Duodenal mucosa (tissue), 2 donors: ENCODE data around the gene FIBP.

Source experiments
- H3K27ac ChIP-seq: one replicate; pipeline ENCODE4 v1.7.0; 2013; ENCODE audit warnings: low read depth, low read length
- H3K27me3 ChIP-seq, 2 donors: one replicate each; pipeline ENCODE4 v1.7.0; 2013; ENCODE audit warnings: low read length in 2 of 2, control low read depth in 1 of 2; ENCODE audit not compliant: insufficient read depth in 2 of 2, control insufficient read depth in 1 of 2
- H3K36me3 ChIP-seq, 2 donors: one replicate each; pipeline ENCODE4 v1.7.0; 2013; ENCODE audit warnings: low read length in 2 of 2, control low read depth in 1 of 2; ENCODE audit not compliant: insufficient read depth in 2 of 2, control insufficient read depth in 1 of 2
- H3K4me1 ChIP-seq, 2 donors: one replicate each; pipeline ENCODE4 v1.7.0; 2013; ENCODE audit warnings: low read length in 2 of 2, control low read depth in 1 of 2; ENCODE audit not compliant: insufficient read depth in 2 of 2, control insufficient read depth in 1 of 2
- H3K4me3 ChIP-seq, 2 donors: one replicate each; pipeline ENCODE4 v1.7.0; 2013; ENCODE audit warnings: low read length in 2 of 2, low read depth in 1 of 2
- H3K9ac ChIP-seq, 2 donors: one replicate each; pipeline ENCODE4 v1.7.0; 2013; ENCODE audit warnings: low read length in 2 of 2, low read depth in 1 of 2
- H3K9me3 ChIP-seq, 2 donors: one replicate each; pipeline ENCODE4 v1.7.0; 2013; ENCODE audit warnings: low read length in 2 of 2, control low read depth in 1 of 2; ENCODE audit not compliant: control insufficient read depth in 1 of 2

Gene FIBP

GRCh38 chr11:65921033-65921555 is 32.8 kb upstream of the FIBP start:
- H3K36me3 ChIP-seq: peaks cover 0 to 17% of the 10 kb centered on the region in 2 donors
- peak overlapping the region in 1 of 2 donors; percentile 74 for H3K9ac ChIP-seq
- no peaks in the 10 kb centered on the region for H3K9me3 ChIP-seq
- H3K27ac ChIP-seq: no peak overlapping the region
- H3K4me3 ChIP-seq: no peak overlapping the region
- no peaks in the 10 kb centered on the region for H3K27me3 ChIP-seq
- H3K4me1 ChIP-seq: peaks cover 32 to 35% of the 10 kb centered on the region in 2 donors

- Histone ChIP-seq H3K36me3 (peaks cover 0 to 17% of the 10 kb centered on the region in 2 donors), H3K9me3 (no peaks in the 10 kb centered on the region), H3K4me1 (peaks cover 36 to 39% of the 10 kb centered on the region in 2 donors), H3K27ac (no peak overlapping the region), H3K4me3 (peak overlapping the region; percentile 77 to 83), H3K9ac (peak overlapping the region; percentile 65 to 74), H3K27me3 (no peaks in the 10 kb centered on the region)
Observed at GRCh38 chr11:65920372-65920802, 32.1 kb upstream of the FIBP start.

GRCh38 chr11:65919573-65920371 is 31.5 kb upstream of the FIBP start:
- Histone ChIP-seq H3K36me3 (peaks cover 0 to 17% of the 10 kb centered on the region in 2 donors), H3K9me3 (no peaks in the 10 kb centered on the region), H3K4me3 (peak overlapping the region; percentile 77 to 83), H3K9ac (peak overlapping the region; percentile 65 to 74), H3K27ac (peak overlapping the region; percentile 75), H3K27me3 (no peaks in the 10 kb centered on the region), H3K4me1 (peaks cover 36 to 45% of the 10 kb centered on the region in 2 donors)

GRCh38 chr11:65919141-65919572 is 30.9 kb upstream of the FIBP start, which contains the start of gene DRAP1:
DRAP1 (plus strand) TSS chr11:65919426; CDS start chr11:65919502, 76 bp downstream.
- Histone ChIP-seq H3K4me3 (peak within 1 kb of the TSS; percentile 84 to 94), H3K9ac (peak within 1 kb of the TSS; percentile 90 to 94), H3K27me3 (no peaks in the 10 kb centered on the region), H3K4me1 (peaks cover 36 to 46% of the 10 kb centered on the region in 2 donors), H3K27ac (peak within 1 kb of the TSS; percentile 82), H3K36me3 (peaks cover 0 to 17% of the 10 kb centered on the region in 2 donors), H3K9me3 (no peaks in the 10 kb centered on the region)

- H3K4me3 ChIP-seq: peak within 1 kb of the TSS; percentile 84 to 94
- peak within 1 kb of the TSS; percentile 82 for H3K27ac ChIP-seq
- H3K4me1 ChIP-seq: peaks cover 36 to 46% of the 10 kb centered on the region in 2 donors
- peaks cover 0 to 17% of the 10 kb centered on the region in 2 donors for H3K36me3 ChIP-seq
- peak within 1 kb of the TSS; percentile 90 to 94 for H3K9ac ChIP-seq
- H3K9me3 ChIP-seq: no peaks in the 10 kb centered on the region
- no peaks in the 10 kb centered on the region for H3K27me3 ChIP-seq
Observed at GRCh38 chr11:65918211-65919140, 30.2 kb upstream of the FIBP start, which contains the start of gene C11orf68. C11orf68 (minus strand) TSS chr11:65919062; CDS start chr11:65919031, 31 bp downstream.

GRCh38 chr11:65917434-65918210 is 29.4 kb upstream of the FIBP start:
- Histone ChIP-seq H3K27ac (no peak overlapping the region), H3K4me1 (peaks cover 36 to 46% of the 10 kb centered on the region in 2 donors)

GRCh38 chr11:65917077-65917433 is 28.8 kb upstream of the FIBP start:
- peak overlapping the region in 1 of 2 donors; percentile 4 for H3K9ac ChIP-seq
- H3K4me3 ChIP-seq: peak overlapping the region in 1 of 2 donors; percentile 94
- no peaks in the 10 kb centered on the region for H3K9me3 ChIP-seq
- H3K27ac ChIP-seq: no peak overlapping the region
- peaks cover 38 to 48% of the 10 kb centered on the region in 2 donors for H3K4me1 ChIP-seq
- no peaks in the 10 kb centered on the region for H3K27me3 ChIP-seq
- peaks cover 0 to 3% of the 10 kb centered on the region in 2 donors for H3K36me3 ChIP-seq

More at GRCh38 chr11:65917434-65918210, 29.4 kb upstream of the FIBP start:
- peak overlapping the region; percentile 84 to 94 for H3K4me3 ChIP-seq
- no peaks in the 10 kb centered on the region for H3K9me3 ChIP-seq
- no peaks in the 10 kb centered on the region for H3K27me3 ChIP-seq
- peak overlapping the region; percentile 90 to 94 for H3K9ac ChIP-seq
- peaks cover 0 to 9% of the 10 kb centered on the region in 2 donors for H3K36me3 ChIP-seq

GRCh38 chr11:65916391-65916790 is 28.1 kb upstream of the FIBP start:
- H3K4me3 ChIP-seq: no peak overlapping the region
- H3K27ac ChIP-seq: no peak overlapping the region
- H3K9me3 ChIP-seq: no peaks in the 10 kb centered on the region
- H3K36me3 ChIP-seq: no peaks in the 10 kb centered on the region
- H3K27me3 ChIP-seq: no peaks in the 10 kb centered on the region
- H3K4me1 ChIP-seq: peaks cover 42 to 55% of the 10 kb centered on the region in 2 donors
- H3K9ac ChIP-seq: peak overlapping the region in 1 of 2 donors; percentile 4

- Histone ChIP-seq H3K27me3 (no peaks in the 10 kb centered on the region), H3K4me3 (no peak overlapping the region), H3K36me3 (no peaks in the 10 kb centered on the region), H3K4me1 (peaks cover 40 to 51% of the 10 kb centered on the region in 2 donors), H3K9ac (peak overlapping the region in 1 of 2 donors; percentile 4), H3K9me3 (no peaks in the 10 kb centered on the region), H3K27ac (peak overlapping the region; percentile 81)
Observed at GRCh38 chr11:65915821-65916251, 27.6 kb upstream of the FIBP start.
